GM12878 (cell line): ENCODE data around the gene QSOX2. TPM values are rescaled to one million over a fixed set of nuclear protein-coding genes. Genes with fewer than 3 reads are reported as not detected.

ENCODE experiments used
- ASH2L ChIP-seq: fragments of 300-600, 200-600 bp; sonication (generic); IDR thresholded peaks from 2 replicates; pipeline ENCODE4 v1.6.1; 2017; ENCODE audit warnings: low read depth, mild to moderate bottlenecking, borderline replicate concordance
- CBX3 ChIP-seq: fragments of 200-600 bp; sonication (generic); IDR thresholded peaks from 2 replicates; pipeline ENCODE4 v1.6.1; 2016; ENCODE audit warnings: low read depth, borderline replicate concordance
- DPF2 ChIP-seq: fragments of 450-650 bp; IDR thresholded peaks from 2 replicates; pipeline ENCODE4 v1.6.1; 2017; ENCODE audit warnings: mild to moderate bottlenecking
- EP300 ChIP-seq, 2 experiments: fragments of 150-350 bp in 1 of 2; IDR thresholded peaks; 2 replicates each; pipeline ENCODE4 v1.6.1; 2011 to 2012; ENCODE audit warnings: low read depth in 2 of 2, low read length in 2 of 2, borderline replicate concordance in 1 of 2, improper control_type of control experiment in 1 of 2, inconsistent platforms in 1 of 2; ENCODE audit not compliant: control insufficient read depth in 1 of 2
- GATAD2B ChIP-seq: fragments of 450-650 bp; conservative IDR thresholded peaks from 2 replicates; pipeline ENCODE4 v1.6.1; 2017; ENCODE audit warnings: low read depth, mild to moderate bottlenecking, moderate library complexity
- HDGF ChIP-seq: fragments of 450-650 bp; IDR thresholded peaks from 2 replicates; pipeline ENCODE4 v1.6.1; 2016; ENCODE audit warnings: antibody characterized with exemption
- KLF5 ChIP-seq: fragments of 450-650 bp; IDR thresholded peaks from 2 replicates; pipeline ENCODE4 v1.6.1; 2014; ENCODE audit warnings: mild to moderate bottlenecking; ENCODE audit not compliant: partially characterized antibody
- MLLT1 ChIP-seq: fragments of 450-650 bp; IDR thresholded peaks from 2 replicates; pipeline ENCODE4 v1.6.1; 2016; ENCODE audit warnings: mild to moderate bottlenecking
- NBN ChIP-seq: fragments of 450-650 bp; IDR thresholded peaks from 2 replicates; pipeline ENCODE4 v1.6.1; 2016
- NFYA ChIP-seq: IDR thresholded peaks from 2 replicates; pipeline ENCODE4 v1.6.1; 2011; ENCODE audit warnings: low read depth, mild to moderate bottlenecking, low read length, improper control_type of control experiment, borderline replicate concordance
- NKRF ChIP-seq: fragments of 450-650 bp; conservative IDR thresholded peaks from 2 replicates; pipeline ENCODE4 v1.6.1; 2017; ENCODE audit warnings: mild to moderate bottlenecking, moderate library complexity
- RAD21 ChIP-seq: IDR thresholded peaks from 2 replicates; pipeline ENCODE4 v1.6.1; 2011; ENCODE audit warnings: mild to moderate bottlenecking, low read depth, low read length, moderate library complexity; ENCODE audit not compliant: insufficient read depth
- RB1 ChIP-seq: fragments of 450-650 bp; formaldehyde crosslinking; IDR thresholded peaks from 2 replicates; pipeline ENCODE4 v1.6.1; 2017; ENCODE audit warnings: mild to moderate bottlenecking, borderline replicate concordance
- RCOR1 ChIP-seq: conservative IDR thresholded peaks from 2 replicates; pipeline ENCODE4 v1.6.1; 2012; ENCODE audit warnings: low read depth, low read length, improper control_type of control experiment
- SREBF1 ChIP-seq: IDR thresholded peaks from 2 replicates; pipeline ENCODE4 v1.6.1; 2012; ENCODE audit warnings: mild to moderate bottlenecking, low read length
- SUZ12 ChIP-seq: fragments of 200-600 bp; sonication (generic); IDR thresholded peaks from one replicate; pipeline ENCODE4 v1.6.1; 2018; ENCODE audit warnings: antibody characterized with exemption, mild to moderate bottlenecking; ENCODE audit not compliant: unreplicated experiment
- TCF7 ChIP-seq: IDR thresholded peaks from 2 replicates; pipeline ENCODE4 v1.6.1; 2014; ENCODE audit warnings: antibody characterized with exemption, borderline replicate concordance
- USF1 ChIP-seq: IDR thresholded peaks from 2 replicates; pipeline ENCODE4 v1.6.1; 2011; ENCODE audit warnings: borderline replicate concordance, low read depth, mild to moderate bottlenecking, moderate library complexity, mixed read lengths, low read length; ENCODE audit not compliant: insufficient read depth; ENCODE audit errors: extremely low read length
- ZBED1 ChIP-seq: IDR thresholded peaks from 2 replicates; pipeline ENCODE4 v1.6.1; 2016; ENCODE audit warnings: borderline replicate concordance
- ZNF207 ChIP-seq: fragments of 450-650 bp; IDR thresholded peaks from 2 replicates; pipeline ENCODE4 v1.6.1; 2014; ENCODE audit warnings: antibody characterized with exemption, mild to moderate bottlenecking, borderline replicate concordance
- ZNF217 ChIP-seq: fragments of 450-650 bp; IDR thresholded peaks from 2 replicates; pipeline ENCODE4 v1.6.1; 2017; ENCODE audit warnings: antibody characterized with exemption, mild to moderate bottlenecking
- ZNF384 ChIP-seq: IDR thresholded peaks from 2 replicates; pipeline ENCODE4 v1.6.1; 2012; ENCODE audit warnings: low read depth, mild to moderate bottlenecking, low read length, improper control_type of control experiment, borderline replicate concordance
- polyA plus RNA-seq, 11 experiments: library from polyadenylated mRNA; depleted of rRNA in 4 of 11; unstranded in 6 of 11; stranded (reverse) in 5 of 11; fragments of >200 nt; fragmentation: Nextera tagmentation in 4 of 11; fragmentation: Illumina TruSeq in 1 of 11; extraction: Ambion mirVana in 4 of 11; extraction: Trizol in 1 of 11; gene quantifications; 1 replicate in 1 of 11; 2 replicates in 10 of 11; pipeline versions ENCODE4 v1.2.1 to v1.2.3, GENCODE V29; 2011 to 2016; ENCODE audit warnings: inconsistent platforms in 2 of 11, missing spikeins in 2 of 11, low read depth in 1 of 11
- total RNA-seq, 4 experiments: library from RNA; depleted of rRNA in 3 of 4; stranded (reverse); fragments of >200 nt in 3 of 4; fragmentation: Illumina TruSeq in 1 of 4; extraction: Trizol in 1 of 4; gene quantifications; 2 replicates each; pipeline versions ENCODE4 v1.2.1 to v1.2.3, GENCODE V29; 2013 to 2021

The QSOX2 gene
- total and polyA plus RNA-seq, 10 of the 15 experiments (the other 5 are each of a cell fraction or from before 2014, with no cell fraction given) = 0.34 to 16.1 (median 8.2) TPM

- TF ChIP-seq MLLT1 (no peak), CBX3 (no peak), RCOR1 (no peak), RB1 (peak; percentile 62; the same call in 1 of the 2 replicates), EP300 (IDR thresholded peaks at IDR 0.05; ENCODE audit: borderline replicate concordance in 1 of 2, control insufficient read depth in 1 of 2, low read depth in 2 of 2, low read length in 2 of 2) (no peak), ASH2L (no peak), USF1 (no peak), ZNF207 (0 out of 2 replicates have a peak, but pooled peaks have one; percentile 41), NBN (peak; percentile 74), NFYA (no peak), HDGF (peak; percentile 69; the same call in 1 of the 2 replicates), RAD21 (peak; percentile 16; the same call in 1 of the 2 replicates), TCF7 (no peak), ZBED1 (no peak), ZNF384 (no peak), SREBF1 (no peak), KLF5 (peak; percentile 29), NKRF (peak; percentile 20; the same call in 1 of the 2 replicates), DPF2 (peak; percentile 61; the same call in 1 of the 2 replicates), SUZ12 (no peak), ZNF217 (peak; percentile 82), GATAD2B (peak; percentile 78; the same call in 1 of the 2 replicates)
Measured at GRCh38 chr9:136267261-136268111, 21.9 kb upstream of the QSOX2 start (continued).
